ENCODE measurements around the gene KRT86.

- TF ChIP-seq, protein P1, sequence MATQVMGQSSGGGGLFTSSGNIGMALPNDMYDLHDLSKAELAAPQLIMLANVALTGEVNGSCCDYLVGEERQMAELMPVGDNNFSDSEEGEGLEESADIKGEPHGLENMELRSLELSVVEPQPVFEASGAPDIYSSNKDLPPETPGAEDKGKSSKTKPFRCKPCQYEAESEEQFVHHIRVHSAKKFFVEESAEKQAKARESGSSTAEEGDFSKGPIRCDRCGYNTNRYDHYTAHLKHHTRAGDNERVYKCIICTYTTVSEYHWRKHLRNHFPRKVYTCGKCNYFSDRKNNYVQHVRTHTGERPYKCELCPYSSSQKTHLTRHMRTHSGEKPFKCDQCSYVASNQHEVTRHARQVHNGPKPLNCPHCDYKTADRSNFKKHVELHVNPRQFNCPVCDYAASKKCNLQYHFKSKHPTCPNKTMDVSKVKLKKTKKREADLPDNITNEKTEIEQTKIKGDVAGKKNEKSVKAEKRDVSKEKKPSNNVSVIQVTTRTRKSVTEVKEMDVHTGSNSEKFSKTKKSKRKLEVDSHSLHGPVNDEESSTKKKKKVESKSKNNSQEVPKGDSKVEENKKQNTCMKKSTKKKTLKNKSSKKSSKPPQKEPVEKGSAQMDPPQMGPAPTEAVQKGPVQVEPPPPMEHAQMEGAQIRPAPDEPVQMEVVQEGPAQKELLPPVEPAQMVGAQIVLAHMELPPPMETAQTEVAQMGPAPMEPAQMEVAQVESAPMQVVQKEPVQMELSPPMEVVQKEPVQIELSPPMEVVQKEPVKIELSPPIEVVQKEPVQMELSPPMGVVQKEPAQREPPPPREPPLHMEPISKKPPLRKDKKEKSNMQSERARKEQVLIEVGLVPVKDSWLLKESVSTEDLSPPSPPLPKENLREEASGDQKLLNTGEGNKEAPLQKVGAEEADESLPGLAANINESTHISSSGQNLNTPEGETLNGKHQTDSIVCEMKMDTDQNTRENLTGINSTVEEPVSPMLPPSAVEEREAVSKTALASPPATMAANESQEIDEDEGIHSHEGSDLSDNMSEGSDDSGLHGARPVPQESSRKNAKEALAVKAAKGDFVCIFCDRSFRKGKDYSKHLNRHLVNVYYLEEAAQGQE (IDR thresholded peaks at IDR 0.05): no peak
- TF ChIP-seq POLR2A (IDR thresholded peaks at IDR 0.05; ENCODE audit: low read length): no peak
- no peak for TF ChIP-seq CTCF (IDR thresholded peaks at IDR 0.05)
- TF ChIP-seq TP53 (CRISPR knock-in tag; IDR thresholded peaks at IDR 0.05): no peak
- no peak for TF ChIP-seq CHD2 (IDR thresholded peaks at IDR 0.05; ENCODE audit: low read length, partially characterized antibody)
- no peak for TF ChIP-seq EP300 (IDR thresholded peaks at IDR 0.05)
- TF ChIP-seq, protein P2, sequence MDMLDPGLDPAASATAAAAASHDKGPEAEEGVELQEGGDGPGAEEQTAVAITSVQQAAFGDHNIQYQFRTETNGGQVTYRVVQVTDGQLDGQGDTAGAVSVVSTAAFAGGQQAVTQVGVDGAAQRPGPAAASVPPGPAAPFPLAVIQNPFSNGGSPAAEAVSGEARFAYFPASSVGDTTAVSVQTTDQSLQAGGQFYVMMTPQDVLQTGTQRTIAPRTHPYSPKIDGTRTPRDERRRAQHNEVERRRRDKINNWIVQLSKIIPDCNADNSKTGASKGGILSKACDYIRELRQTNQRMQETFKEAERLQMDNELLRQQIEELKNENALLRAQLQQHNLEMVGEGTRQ (IDR thresholded peaks at IDR 0.05): no peak
- no peak for TF ChIP-seq BHLHE40 (IDR thresholded peaks at IDR 0.05; ENCODE audit: low read depth, low read length)
- no peak for TF ChIP-seq HDAC2 (IDR thresholded peaks at IDR 0.05)
- TF ChIP-seq RCOR1 (IDR thresholded peaks at IDR 0.05; ENCODE audit: low read depth, low read length): no peak
Measured at GRCh38 chr12:52343550-52343949, 69.1 kb downstream of the KRT86 start.
